C4-2B (cell line): ENCODE results near the gene RXFP2.
A peak's percentile ranks its signal among the peaks of the same experiment; 100 is the strongest.

Experiments
- CTCF ChIP-seq: fragments of 450-650 bp; conservative IDR thresholded peaks from 2 replicates; pipeline ENCODE4 v1.5.1; 2017; ENCODE audit warnings: mild to moderate bottlenecking
- ZFX ChIP-seq: fragments of 450-650 bp; IDR thresholded peaks from 2 replicates; pipeline ENCODE4 v1.6.1; 2017

GRCh38 chr13:31824705-31825517 is 85.6 kb downstream of the RXFP2 start:
- TF ChIP-seq CTCF, result peak; percentile 59
- TF ChIP-seq ZFX, result no peak
